ENCODE measurements around the gene GOSR1. TPM values are rescaled to one million over a fixed set of nuclear protein-coding genes. Genes with fewer than 3 reads are reported as not detected.

GOSR1 gene
- total and polyA plus RNA-seq, 2 experiments from 2014 or later = 24.6 to 30.0 TPM

DNA sequence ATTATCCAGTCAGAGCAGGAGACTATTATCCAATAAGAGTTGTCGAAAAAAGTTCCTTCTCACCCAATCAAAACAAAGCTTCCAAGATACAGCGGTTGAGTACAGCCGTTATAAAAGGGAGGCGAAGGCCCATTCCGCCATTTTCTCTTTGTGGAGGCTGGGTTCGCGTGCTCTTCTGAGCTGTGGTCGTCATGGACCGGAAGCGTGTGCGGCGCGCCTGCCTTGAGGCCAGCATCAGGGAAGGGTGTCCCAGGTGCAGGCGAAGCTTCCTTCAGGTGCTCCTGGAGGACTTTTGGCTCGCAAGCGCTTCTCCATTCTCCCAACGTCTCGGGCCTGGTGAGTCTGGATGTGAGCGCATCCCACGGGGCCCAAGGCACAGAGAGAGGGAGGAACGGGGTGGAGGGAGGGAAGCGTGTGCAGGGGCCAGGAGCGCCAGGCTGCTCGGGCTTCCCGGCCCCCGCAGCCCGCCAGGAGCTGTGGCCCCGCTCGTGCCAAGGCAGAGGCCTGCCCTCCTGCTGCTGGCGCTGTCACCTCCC is 99.2 kb downstream of the GOSR1 start:
- H3K9me3 ChIP-seq (ENCODE audit: low read depth) = no peaks in the 10 kb centered on the region
- TF ChIP-seq, protein P1, sequence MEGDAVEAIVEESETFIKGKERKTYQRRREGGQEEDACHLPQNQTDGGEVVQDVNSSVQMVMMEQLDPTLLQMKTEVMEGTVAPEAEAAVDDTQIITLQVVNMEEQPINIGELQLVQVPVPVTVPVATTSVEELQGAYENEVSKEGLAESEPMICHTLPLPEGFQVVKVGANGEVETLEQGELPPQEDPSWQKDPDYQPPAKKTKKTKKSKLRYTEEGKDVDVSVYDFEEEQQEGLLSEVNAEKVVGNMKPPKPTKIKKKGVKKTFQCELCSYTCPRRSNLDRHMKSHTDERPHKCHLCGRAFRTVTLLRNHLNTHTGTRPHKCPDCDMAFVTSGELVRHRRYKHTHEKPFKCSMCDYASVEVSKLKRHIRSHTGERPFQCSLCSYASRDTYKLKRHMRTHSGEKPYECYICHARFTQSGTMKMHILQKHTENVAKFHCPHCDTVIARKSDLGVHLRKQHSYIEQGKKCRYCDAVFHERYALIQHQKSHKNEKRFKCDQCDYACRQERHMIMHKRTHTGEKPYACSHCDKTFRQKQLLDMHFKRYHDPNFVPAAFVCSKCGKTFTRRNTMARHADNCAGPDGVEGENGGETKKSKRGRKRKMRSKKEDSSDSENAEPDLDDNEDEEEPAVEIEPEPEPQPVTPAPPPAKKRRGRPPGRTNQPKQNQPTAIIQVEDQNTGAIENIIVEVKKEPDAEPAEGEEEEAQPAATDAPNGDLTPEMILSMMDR (IDR thresholded peaks at IDR 0.05; ENCODE audit: low read depth, low read length) = no peak
- H3K27ac ChIP-seq = no peak overlapping the region
- no peaks in the 10 kb centered on the region for H3K4me1 ChIP-seq (ENCODE audit: low read depth)
- H3K27me3 ChIP-seq = no peaks in the 10 kb centered on the region
- H3K36me3 ChIP-seq = no peaks in the 10 kb centered on the region
- DNase-seq (ENCODE audit: low read depth in 1 of 2, low spot score in 1 of 2) = no peak
- H3K4me3 ChIP-seq = no peak overlapping the region

Other genes starting within 250 kb of the GOSR1 start
- 0.36 and 0.85 TPM in 2 replicates for gene SLC6A4, start 241.7 kb upstream of the GOSR1 start, total RNA-seq
- 0.37 TPM in 1 of 2 replicates, not detected in the other for gene SLC6A4, start 241.7 kb upstream of the GOSR1 start, polyA plus RNA-seq
- 44.3 and 47.3 TPM in 2 replicates for gene BLMH, start 185.5 kb upstream of the GOSR1 start, total RNA-seq
- gene BLMH, start 185.5 kb upstream of the GOSR1 start, polyA plus RNA-seq = 39.7 and 51.4 TPM in 2 replicates
- not detected in 2 replicates for gene TMIGD1, start 143.4 kb upstream of the GOSR1 start, total RNA-seq
- not detected in 2 replicates for gene TMIGD1, start 143.4 kb upstream of the GOSR1 start, polyA plus RNA-seq
- 47.4 and 47.6 TPM in 2 replicates for gene CPD, start 98.5 kb upstream of the GOSR1 start, total RNA-seq
- gene CPD, start 98.5 kb upstream of the GOSR1 start, polyA plus RNA-seq = 19.5 and 30.5 TPM in 2 replicates

All from cardiac muscle cell (in vitro differentiated cells and primary cell).